K562 (cell line): Measurements from ENCODE around the gene ANKRD61. TPM values are rescaled to one million over a fixed set of nuclear protein-coding genes. Genes with fewer than 3 reads are reported as not detected.

ENCODE experiments used
- ATAC-seq: fragments of 200-7000 bp; cut with Tn5 transposase; 3 replicates; pipeline ENCODE4 v1.9.1; 2020; ENCODE audit warnings: moderate library complexity
- BruUV-seq: library from RNA; stranded (reverse); fragments of 400-500 nt; replicated peaks from 2 replicates; lab custom pipeline; 2021; lab: Mats Ljungman, UMichigan
- CTCF ChIA-PET: fragments of 300-600 bp; formaldehyde crosslinking; extraction: SDS; loops from one replicate; lab custom pipeline; 2021; ENCODE audit warnings: low intra/inter-chr PET ratio; lab: Yijun Ruan, JAX
- POLR2A ChIA-PET: fragments of 300-600, 350-650 bp; sonication (Branson Sonifier 250); formaldehyde crosslinking; extraction: SDS; loops from one replicate; lab custom pipeline; 2021; ENCODE audit warnings: antibody characterized with exemption, inconsistent platforms; lab: Yijun Ruan, JAX
- DNase-seq, 4 experiments: peaks; one replicate each; pipeline versions ENCODE4 v3.0.0 to v3.0.0-alpha.2; 2011 to 2018; ENCODE audit warnings: low spot score in 3 of 4, mixed read lengths in 3 of 4; ENCODE audit errors: extremely low read depth in 1 of 4
- FAIRE-seq: peaks from 2 replicates; lab custom pipeline; 2011; peaks lifted over from hg19 to GRCh38; lab: Jason Lieb, UNC
- H2AFZ ChIP-seq: 2 replicates; pipeline ENCODE4 v1.6.0; 2011; ENCODE audit warnings: low read depth, low read length, control low read depth, inconsistent platforms
- H3K27ac ChIP-seq: fragments of 200-600 bp; 3 replicates; pipeline ENCODE4 v1.8.0; 2011; ENCODE audit warnings: low read depth, mild to moderate bottlenecking, control low read depth, inconsistent platforms, low read length, moderate library complexity, mixed read lengths; ENCODE audit errors: extremely low read depth
- H3K27me3 ChIP-seq, 2 experiments: fragments of 300-600 bp in 1 of 2; 2 replicates in 1 of 2; 3 replicates in 1 of 2; pipeline versions ENCODE4 v1.6.0 to v1.8.0; 2011; ENCODE audit warnings: inconsistent platforms in 2 of 2, low read length in 2 of 2, mild to moderate bottlenecking in 1 of 2, mixed read lengths in 1 of 2, moderate library complexity in 1 of 2; ENCODE audit not compliant: control insufficient read depth in 2 of 2, insufficient read depth in 2 of 2
- H3K36me3 ChIP-seq: fragments of 300-600 bp; 3 replicates; pipeline ENCODE4 v1.8.0; 2011; ENCODE audit warnings: mild to moderate bottlenecking, low read length, inconsistent platforms; ENCODE audit not compliant: control insufficient read depth, insufficient read depth
- H3K4me1 ChIP-seq, 2 experiments: fragments of 200-600 bp in 1 of 2; replicated peaks in 1 of 2; 2 replicates in 1 of 2; 3 replicates in 1 of 2; pipeline versions ENCODE4 v1.5.1 to v1.8.0; 2011; ENCODE audit warnings: inconsistent platforms in 2 of 2, low read length in 2 of 2, mild to moderate bottlenecking in 1 of 2, mixed read lengths in 1 of 2, moderate library complexity in 1 of 2; ENCODE audit not compliant: control insufficient read depth in 2 of 2, insufficient read depth in 2 of 2
- H3K4me2 ChIP-seq: 2 replicates; pipeline ENCODE4 v1.6.1; 2011; ENCODE audit warnings: low read length, control low read depth, inconsistent platforms, mixed read lengths; ENCODE audit not compliant: insufficient read depth
- H3K4me3 ChIP-seq: fragments of 200-600 bp; sonication (generic), shearing (Covaris generic); 2 replicates; pipeline ENCODE4 v1.5.1; 2016; ENCODE audit warnings: control low read depth, inconsistent platforms
- H3K79me2 ChIP-seq: fragments of 200-600 bp; 3 replicates; pipeline ENCODE4 v1.8.0; 2011; ENCODE audit warnings: low read length, inconsistent platforms; ENCODE audit not compliant: control insufficient read depth, insufficient read depth
- H3K9ac ChIP-seq, 2 experiments: 2 replicates each; pipeline versions ENCODE4 v1.6.0 to v1.6.1; 2011; ENCODE audit warnings: low read depth in 2 of 2, low read length in 2 of 2, control low read depth in 1 of 2, inconsistent platforms in 1 of 2, mild to moderate bottlenecking in 1 of 2, mixed read lengths in 1 of 2; ENCODE audit not compliant: insufficient read depth in 1 of 2
- H3K9me1 ChIP-seq: one replicate; pipeline ENCODE4 v1.6.0; 2011; ENCODE audit warnings: inconsistent platforms, mild to moderate bottlenecking, low read length, moderate library complexity; ENCODE audit not compliant: control insufficient read depth, insufficient read depth
- H3K9me3 ChIP-seq: replicated peaks from 2 replicates; pipeline ENCODE4 v1.5.1; 2011; ENCODE audit warnings: low read depth, low read length, inconsistent platforms; ENCODE audit not compliant: control insufficient read depth, insufficient read depth
- H4K20me1 ChIP-seq: replicated peaks from 2 replicates; pipeline ENCODE4 v1.6.1; 2011; ENCODE audit warnings: low read length, inconsistent platforms, mixed read lengths; ENCODE audit not compliant: control insufficient read depth, insufficient read depth
- CHD2 ChIP-seq: IDR thresholded peaks from 2 replicates; pipeline ENCODE4 v1.6.1; 2011; ENCODE audit warnings: low read depth, low read length
- LCOR ChIP-seq: sonication (generic); formaldehyde crosslinking; IDR thresholded peaks from 2 replicates; pipeline ENCODE4 v1.8.0; 2022; ENCODE audit warnings: mild to moderate bottlenecking, missing genetic modification reagents
- SETDB1 ChIP-seq: IDR thresholded peaks from one replicate; pipeline ENCODE4 v1.6.1; 2012; ENCODE audit warnings: low read length, control low read depth, inconsistent platforms
- SPI1 ChIP-seq: IDR thresholded peaks from 2 replicates; pipeline ENCODE4 v1.6.1; 2011; ENCODE audit warnings: low read depth, low read length, control low read depth, borderline replicate concordance
- ZEB2 ChIP-seq: fragments of 450-650 bp; IDR thresholded peaks from 2 replicates; pipeline ENCODE4 v1.6.1; 2016
- ZNF347 ChIP-seq: fragments of 450-650 bp; formaldehyde crosslinking; IDR thresholded peaks from 2 replicates; pipeline ENCODE4 v1.4.0; 2020; ENCODE audit warnings: low read depth, mild to moderate bottlenecking, moderate library complexity
- ZNF707 ChIP-seq: fragments of 250-450 bp; sonication (Bioruptor Pico); conservative IDR thresholded peaks from 2 replicates; pipeline ENCODE4 v1.8.0; 2022; ENCODE audit warnings: inconsistent platforms, mild to moderate bottlenecking, moderate library complexity
- WGBS: fragments of 100-300 bp; shearing (Covaris generic); methylation state at CpG from one replicate; pipeline ENCODE4 v1.1.6; 2016; ENCODE audit warnings: low coverage, mixed read lengths; ENCODE audit not compliant: insufficient coverage; ENCODE audit errors: missing lambda C conversion rate; 5-methylcytosine and 5-hydroxymethylcytosine counted together
- in situ Hi-C: fragments of 300-500 bp; cut with MboI; formaldehyde crosslinking; loops from 4 replicates; pipeline ENCODE4 v1.15.0; 2018; ENCODE audit warnings: inconsistent platforms, mixed read lengths
- intact Hi-C: fragments of 100-400 bp; cut with micrococcal nuclease; formaldehyde crosslinking; loops from 2 replicates; pipeline ENCODE4 v1.14.2; 2022
- polyA plus RNA-seq, 8 experiments: library from polyadenylated mRNA; depleted of rRNA in 4 of 8; stranded (reverse) in 5 of 8; unstranded in 3 of 8; fragments of >200 nt; fragmentation: Nextera tagmentation in 2 of 8; fragmentation: Illumina TruSeq in 1 of 8; extraction: Ambion mirVana in 2 of 8; extraction: Trizol in 1 of 8; gene quantifications; 2 replicates each; pipeline versions ENCODE4 v1.2.1 to v1.2.3, GENCODE V29; 2011 to 2014; ENCODE audit warnings: inconsistent platforms in 1 of 8, missing spikeins in 1 of 8
- total RNA-seq, 7 experiments: library from RNA; depleted of rRNA in 6 of 7; stranded (reverse); fragments of >200 nt in 6 of 7; fragmentation: Illumina TruSeq in 2 of 7; extraction: Trizol in 2 of 7; gene quantifications; 2 replicates each; pipeline versions ENCODE4 v1.2.1 to v1.2.3, GENCODE V29; 2011 to 2021; ENCODE audit warnings: low replicate concordance in 1 of 7
- TF ChIP-seq, protein P1 (sequence below), 3 experiments: IDR thresholded peaks in 2 of 3; conservative IDR thresholded peaks in 1 of 3; 2 replicates each; pipeline ENCODE4 v1.5.1; 2011 to 2012; ENCODE audit warnings: low read length in 3 of 3, mild to moderate bottlenecking in 3 of 3, control low read depth in 2 of 3, improper control_type of control experiment in 1 of 3, inconsistent platforms in 1 of 3, low read depth in 1 of 3, mixed read lengths in 1 of 3, moderate library complexity in 1 of 3; ENCODE audit not compliant: insufficient read depth in 2 of 3
- TF ChIP-seq, protein P2 (sequence below): sonication (generic); formaldehyde crosslinking; IDR thresholded peaks from 2 replicates; pipeline ENCODE4 v1.8.0; 2022; ENCODE audit warnings: missing genetic modification reagents, mild to moderate bottlenecking, moderate library complexity, borderline replicate concordance
- TF ChIP-seq, protein P3 (sequence below), 3 experiments: fragments of 200-800 bp in 1 of 3; fragments of 250-450 bp in 1 of 3; fragments of 450-650 bp in 1 of 3; sonication (Bioruptor Pico) in 1 of 3; sonication (Bioruptor generic) in 1 of 3; formaldehyde crosslinking in 1 of 3; IDR thresholded peaks; 2 replicates each; pipeline versions ENCODE4 v1.6.1 to v1.8.0; 2016 to 2022; ENCODE audit warnings: mild to moderate bottlenecking in 2 of 3, missing genetic modification characterization in 2 of 3, missing compliant biosample characterization in 1 of 3, moderate library complexity in 1 of 3
- TF ChIP-seq, protein P4 (sequence below): fragments of 450-650 bp; formaldehyde crosslinking; IDR thresholded peaks from 2 replicates; pipeline ENCODE4 v1.4.0; 2022; ENCODE audit warnings: mild to moderate bottlenecking, moderate library complexity

Gene ANKRD61
- total and polyA plus RNA-seq, 9 of the 15 experiments (the other 6 are each of a cell fraction or from before 2014, with no cell fraction given), result 0.08 to 0.11 (median 0.09) TPM; not detected in 5

DNA sequence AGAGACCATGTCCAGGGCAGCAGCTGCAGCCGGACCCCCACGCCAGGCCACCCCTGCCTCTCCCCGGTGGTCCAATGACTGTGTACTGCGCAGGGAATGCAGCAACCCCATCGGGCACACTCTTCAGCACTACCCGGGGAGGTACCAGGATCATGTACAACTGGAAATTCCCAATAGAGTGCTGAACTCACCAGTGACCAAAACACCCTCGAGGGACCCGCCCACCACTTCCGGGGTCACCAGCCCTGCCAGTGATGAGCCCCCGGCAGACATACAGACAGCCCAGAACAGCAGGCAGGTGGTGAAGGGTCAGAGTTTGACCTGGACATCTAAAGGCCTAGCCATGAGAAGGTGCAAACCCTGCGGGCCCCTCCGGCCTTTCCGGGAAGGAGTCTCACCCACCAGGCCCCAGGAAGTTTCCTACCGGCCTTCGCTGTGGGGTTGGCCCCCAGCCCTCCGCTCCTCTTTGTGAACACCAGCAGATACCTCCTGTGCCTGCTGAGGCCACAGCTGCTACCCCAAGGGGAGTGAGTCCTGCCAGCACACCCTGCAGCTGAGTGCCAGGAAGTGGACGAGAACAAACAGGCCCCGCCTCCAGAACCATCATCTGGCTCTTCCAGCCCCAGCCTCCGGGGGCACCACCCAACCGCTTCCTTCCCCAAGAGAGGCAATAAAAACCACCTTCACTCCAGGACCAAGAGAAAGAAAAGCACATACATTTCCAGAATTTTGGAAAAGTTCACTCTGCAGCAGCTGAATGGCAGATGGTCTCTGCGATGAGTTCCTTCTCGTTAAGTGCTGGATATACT, 5.0 kb upstream of the ANKRD61 start (continued):
- TF ChIP-seq, protein P1, sequence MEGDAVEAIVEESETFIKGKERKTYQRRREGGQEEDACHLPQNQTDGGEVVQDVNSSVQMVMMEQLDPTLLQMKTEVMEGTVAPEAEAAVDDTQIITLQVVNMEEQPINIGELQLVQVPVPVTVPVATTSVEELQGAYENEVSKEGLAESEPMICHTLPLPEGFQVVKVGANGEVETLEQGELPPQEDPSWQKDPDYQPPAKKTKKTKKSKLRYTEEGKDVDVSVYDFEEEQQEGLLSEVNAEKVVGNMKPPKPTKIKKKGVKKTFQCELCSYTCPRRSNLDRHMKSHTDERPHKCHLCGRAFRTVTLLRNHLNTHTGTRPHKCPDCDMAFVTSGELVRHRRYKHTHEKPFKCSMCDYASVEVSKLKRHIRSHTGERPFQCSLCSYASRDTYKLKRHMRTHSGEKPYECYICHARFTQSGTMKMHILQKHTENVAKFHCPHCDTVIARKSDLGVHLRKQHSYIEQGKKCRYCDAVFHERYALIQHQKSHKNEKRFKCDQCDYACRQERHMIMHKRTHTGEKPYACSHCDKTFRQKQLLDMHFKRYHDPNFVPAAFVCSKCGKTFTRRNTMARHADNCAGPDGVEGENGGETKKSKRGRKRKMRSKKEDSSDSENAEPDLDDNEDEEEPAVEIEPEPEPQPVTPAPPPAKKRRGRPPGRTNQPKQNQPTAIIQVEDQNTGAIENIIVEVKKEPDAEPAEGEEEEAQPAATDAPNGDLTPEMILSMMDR (IDR thresholded peaks at IDR 0.05 in 2 of 3, conservative IDR thresholded peaks at IDR 0.05 in 1 of 3; ENCODE audit: insufficient read depth in 2 of 3, low read depth in 1 of 3, low read length in 3 of 3), result peak; percentile 46 to 54 (median 51)
- TF ChIP-seq, protein P2, sequence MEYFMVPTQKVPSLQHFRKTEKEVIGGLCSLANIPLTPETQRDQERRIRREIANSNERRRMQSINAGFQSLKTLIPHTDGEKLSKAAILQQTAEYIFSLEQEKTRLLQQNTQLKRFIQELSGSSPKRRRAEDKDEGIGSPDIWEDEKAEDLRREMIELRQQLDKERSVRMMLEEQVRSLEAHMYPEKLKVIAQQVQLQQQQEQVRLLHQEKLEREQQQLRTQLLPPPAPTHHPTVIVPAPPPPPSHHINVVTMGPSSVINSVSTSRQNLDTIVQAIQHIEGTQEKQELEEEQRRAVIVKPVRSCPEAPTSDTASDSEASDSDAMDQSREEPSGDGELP (CRISPR knock-in tag), result peak; percentile 66; the same call in 1 of the 2 replicates

DNA sequence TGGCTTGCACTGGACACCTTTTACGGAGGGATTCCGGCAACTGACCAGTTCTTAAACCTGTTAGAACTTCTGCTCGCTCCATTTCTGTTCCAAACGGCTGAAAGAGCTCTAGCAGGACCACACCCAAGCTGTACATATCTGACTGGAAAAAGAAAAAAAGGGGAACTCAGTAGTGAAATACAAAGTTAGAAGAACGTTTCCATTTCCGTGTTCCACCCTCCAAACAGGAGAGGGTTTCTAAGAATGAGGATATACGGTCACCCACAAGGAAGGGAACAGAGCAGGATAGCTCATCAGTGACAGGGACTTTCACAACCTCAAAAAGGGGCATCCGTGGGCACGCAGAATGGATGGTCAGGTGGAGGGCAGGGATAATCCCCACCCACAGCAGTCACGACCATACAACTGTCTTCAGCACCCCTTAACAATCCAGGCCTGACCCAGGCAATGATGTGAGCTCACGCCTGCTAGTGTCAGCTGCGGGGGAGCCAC, 4.3 kb upstream of the ANKRD61 start:
- no TSS peak for BruUV-seq
- Histone ChIP-seq H3K27ac (peak overlapping the region; percentile 40), H3K9me3 (no peaks in the 10 kb centered on the region), H3K27me3 (no peaks in the 10 kb centered on the region), H2AFZ (no peak overlapping the region), H4K20me1 (peaks cover 17% of the 10 kb centered on the region), H3K4me3 (no peak overlapping the region), H3K9me1 (peaks cover 6% of the 10 kb centered on the region), H3K79me2 (peaks cover 23% of the 10 kb centered on the region; the same call in 2 of the 3 replicates), H3K4me2 (no peak overlapping the region), H3K4me1 (peaks cover 33 to 34% of the 10 kb centered on the region in 2 experiments; a peak in 4 of 5 replicates), H3K36me3 (peaks cover 93% of the 10 kb centered on the region), H3K9ac (0 out of 4 replicates have a peak overlapping the region, but pooled peaks of 1 of the 2 experiments have one; percentile 35)
- ATAC-seq (no peak), DNase-seq (no peak), FAIRE-seq (no peak)
- ChIA-PET POLR2A (interaction anchor here (0.6 to 1.7 kb wide), 6 partner anchors 8 to 1987 kb away, joined by 3 to 7 read pairs (median 3); no protein-coding TSS in a partner anchor), CTCF (no interaction called here)
- in situ Hi-C loops (no loop called here), intact Hi-C loops (no loop called here)
- 67% methylated on average over 12 of the region's 12 CpGs for WGBS
- no peak for TF ChIP-seq ZNF347 (CRISPR knock-in tag)
- TF ChIP-seq LCOR, result no peak
- TF ChIP-seq ZEB2, result no peak
- no peak for TF ChIP-seq CHD2
- peak; percentile 81; the same call in 1 of the 2 replicates for TF ChIP-seq SPI1
- no peak for TF ChIP-seq ZNF707 (CRISPR knock-in tag)
- TF ChIP-seq, protein P3, sequence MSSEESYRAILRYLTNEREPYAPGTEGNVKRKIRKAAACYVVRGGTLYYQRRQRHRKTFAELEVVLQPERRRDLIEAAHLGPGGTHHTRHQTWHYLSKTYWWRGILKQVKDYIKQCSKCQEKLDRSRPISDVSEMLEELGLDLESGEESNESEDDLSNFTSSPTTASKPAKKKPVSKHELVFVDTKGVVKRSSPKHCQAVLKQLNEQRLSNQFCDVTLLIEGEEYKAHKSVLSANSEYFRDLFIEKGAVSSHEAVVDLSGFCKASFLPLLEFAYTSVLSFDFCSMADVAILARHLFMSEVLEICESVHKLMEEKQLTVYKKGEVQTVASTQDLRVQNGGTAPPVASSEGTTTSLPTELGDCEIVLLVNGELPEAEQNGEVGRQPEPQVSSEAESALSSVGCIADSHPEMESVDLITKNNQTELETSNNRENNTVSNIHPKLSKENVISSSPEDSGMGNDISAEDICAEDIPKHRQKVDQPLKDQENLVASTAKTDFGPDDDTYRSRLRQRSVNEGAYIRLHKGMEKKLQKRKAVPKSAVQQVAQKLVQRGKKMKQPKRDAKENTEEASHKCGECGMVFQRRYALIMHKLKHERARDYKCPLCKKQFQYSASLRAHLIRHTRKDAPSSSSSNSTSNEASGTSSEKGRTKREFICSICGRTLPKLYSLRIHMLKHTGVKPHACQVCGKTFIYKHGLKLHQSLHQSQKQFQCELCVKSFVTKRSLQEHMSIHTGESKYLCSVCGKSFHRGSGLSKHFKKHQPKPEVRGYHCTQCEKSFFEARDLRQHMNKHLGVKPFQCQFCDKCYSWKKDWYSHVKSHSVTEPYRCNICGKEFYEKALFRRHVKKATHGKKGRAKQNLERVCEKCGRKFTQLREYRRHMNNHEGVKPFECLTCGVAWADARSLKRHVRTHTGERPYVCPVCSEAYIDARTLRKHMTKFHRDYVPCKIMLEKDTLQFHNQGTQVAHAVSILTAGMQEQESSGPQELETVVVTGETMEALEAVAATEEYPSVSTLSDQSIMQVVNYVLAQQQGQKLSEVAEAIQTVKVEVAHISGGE (CRISPR knock-in tag; IDR thresholded peaks at IDR 0.05), result 0 out of 6 replicates have a peak, but pooled peaks of 1 of the 3 experiments have one; percentile 6
- no peak for TF ChIP-seq SETDB1
- TF ChIP-seq, protein P4, sequence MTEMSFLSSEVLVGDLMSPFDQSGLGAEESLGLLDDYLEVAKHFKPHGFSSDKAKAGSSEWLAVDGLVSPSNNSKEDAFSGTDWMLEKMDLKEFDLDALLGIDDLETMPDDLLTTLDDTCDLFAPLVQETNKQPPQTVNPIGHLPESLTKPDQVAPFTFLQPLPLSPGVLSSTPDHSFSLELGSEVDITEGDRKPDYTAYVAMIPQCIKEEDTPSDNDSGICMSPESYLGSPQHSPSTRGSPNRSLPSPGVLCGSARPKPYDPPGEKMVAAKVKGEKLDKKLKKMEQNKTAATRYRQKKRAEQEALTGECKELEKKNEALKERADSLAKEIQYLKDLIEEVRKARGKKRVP (CRISPR knock-in tag), result no peak
